OCI-M2 (cell line): ENCODE measurements around the gene CDYL.

Experiments used
- DNase-seq: peaks from one replicate; lab custom pipeline; 2025; ENCODE audit not compliant: unreplicated experiment; lab: John Stamatoyannopoulos, UW

The CDYL gene

DNA sequence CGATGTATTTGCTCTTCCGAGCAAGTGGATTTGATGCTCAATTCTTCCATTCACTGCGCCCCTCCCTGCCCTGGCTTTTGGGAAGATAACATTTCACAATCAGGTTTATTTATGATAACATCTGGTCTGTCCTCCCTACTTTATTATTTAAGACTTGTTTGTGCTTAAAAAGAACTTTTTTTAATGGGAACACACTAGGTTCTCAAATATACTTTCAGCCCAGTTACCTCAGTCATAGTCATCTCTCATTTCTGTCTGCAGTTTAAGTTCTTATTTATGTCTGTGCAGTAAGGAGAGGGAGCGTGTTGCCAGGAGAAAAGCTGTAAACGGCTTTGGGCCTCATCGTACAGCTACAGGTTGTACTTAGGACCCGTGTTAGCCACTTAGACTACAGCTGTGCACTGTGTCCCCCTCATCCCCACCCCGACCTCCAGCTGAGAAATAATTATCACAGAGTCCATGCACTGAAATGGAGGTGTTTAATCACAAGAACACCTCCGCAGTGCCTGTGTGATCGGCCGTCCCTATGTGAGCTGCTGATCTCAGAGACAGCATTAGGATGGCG lies 128.3 kb downstream of the CDYL start:
- no peak for DNase-seq

DNA sequence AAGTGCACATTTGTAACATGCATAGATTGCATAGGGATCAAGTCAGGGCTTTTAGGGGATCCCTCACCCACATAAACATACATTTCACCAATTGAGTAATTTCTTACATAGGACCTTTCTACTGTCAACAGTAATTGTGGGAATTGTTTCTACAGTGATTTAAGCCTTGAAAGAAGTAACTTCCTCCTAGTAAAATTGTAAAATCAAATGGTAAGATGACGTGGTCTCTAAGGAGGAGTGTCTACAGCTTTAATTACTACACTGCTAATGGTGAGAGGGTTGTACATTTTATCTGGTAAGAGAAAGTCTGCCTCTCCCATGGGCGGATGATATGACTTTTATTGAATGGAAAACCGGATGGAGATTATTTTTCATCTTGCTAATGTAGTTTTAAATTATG lies 129.6 kb downstream of the CDYL start:
- no peak for DNase-seq

DNA sequence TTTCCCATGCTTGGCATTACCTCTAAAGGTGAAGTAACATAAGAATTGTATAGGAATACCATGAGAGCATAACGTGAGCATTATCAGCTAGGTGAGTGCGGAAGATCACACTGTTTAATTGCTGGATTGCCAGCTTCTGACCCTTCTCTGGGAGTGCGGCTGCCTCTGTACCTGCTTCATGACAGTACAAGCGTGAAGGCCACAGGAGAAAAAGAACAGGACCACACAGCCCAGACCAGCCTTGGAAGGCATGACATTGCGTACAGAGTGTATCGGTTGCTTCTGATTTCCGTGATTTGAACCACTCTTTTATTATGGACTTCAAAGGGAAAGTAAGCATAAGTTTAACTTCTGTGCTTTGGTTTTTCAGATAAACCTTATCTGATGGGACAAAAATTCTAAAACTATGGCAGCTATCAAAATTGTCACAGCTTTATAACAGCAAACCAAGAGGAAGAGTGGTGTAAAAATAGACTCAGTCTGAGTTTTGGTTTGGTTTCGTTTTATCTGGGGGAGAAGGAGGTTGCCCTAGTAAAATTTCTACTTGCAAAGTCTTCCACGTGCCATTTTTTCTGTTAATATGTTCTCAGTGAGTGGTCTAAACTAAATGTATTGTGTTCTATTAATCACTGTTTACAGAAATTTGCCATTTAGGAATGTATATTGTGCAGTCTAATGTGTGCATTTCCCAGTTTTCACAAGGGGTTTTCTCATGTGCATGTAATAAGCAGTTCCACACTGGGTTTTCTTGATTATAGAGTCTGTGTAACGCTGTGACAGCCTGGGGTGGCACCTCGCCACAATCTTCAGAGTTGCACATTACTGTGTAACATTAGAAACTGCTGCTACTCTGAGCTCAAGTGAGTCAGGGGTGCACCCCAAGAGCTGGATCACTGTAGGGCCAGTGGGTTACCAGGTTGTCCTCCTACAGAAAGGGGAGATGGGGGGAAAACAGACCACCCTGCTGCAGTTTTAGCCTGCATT lies 130.4 kb downstream of the CDYL start:
- no peak for DNase-seq

DNA sequence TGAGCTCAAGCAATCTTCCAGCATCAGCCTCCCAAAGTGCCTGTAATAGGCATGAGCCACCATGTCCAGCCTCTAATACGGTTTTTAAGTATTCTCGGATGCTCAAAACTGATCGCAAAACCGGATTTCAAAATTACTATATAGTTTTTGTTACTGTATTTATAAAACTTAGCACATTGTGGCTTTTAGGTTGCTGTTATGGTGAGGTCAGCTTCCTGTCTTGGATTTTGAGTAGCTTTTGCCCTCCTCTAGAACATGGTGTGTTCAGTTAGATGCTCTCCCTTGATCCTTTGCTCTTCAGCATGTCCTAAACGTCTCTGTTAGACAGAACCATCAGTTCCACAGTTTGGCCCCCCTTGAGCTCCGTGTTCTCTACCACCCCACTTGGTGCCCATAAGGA lies 131.4 kb downstream of the CDYL start:
- DNase-seq, result no peak

DNA sequence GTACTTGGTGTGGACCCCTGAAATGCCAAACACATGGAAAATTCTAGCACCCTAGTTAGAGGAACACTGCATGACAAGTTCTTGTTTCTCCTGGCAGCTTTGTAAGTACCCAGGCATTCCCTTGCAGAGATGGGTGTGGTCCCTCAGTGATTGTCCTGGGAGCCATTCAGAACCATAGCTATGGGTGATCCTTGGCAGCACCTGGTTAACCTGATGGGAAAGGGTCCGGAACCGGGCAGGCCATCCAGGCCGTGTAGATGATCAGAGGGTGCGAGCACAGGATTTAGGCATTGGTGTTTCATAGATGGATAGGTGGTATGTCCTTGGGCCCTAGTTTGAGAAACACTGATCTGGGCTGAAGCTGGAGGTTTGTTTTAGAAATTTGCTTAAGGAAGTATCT lies 131.9 kb downstream of the CDYL start:
- no peak for DNase-seq

DNA sequence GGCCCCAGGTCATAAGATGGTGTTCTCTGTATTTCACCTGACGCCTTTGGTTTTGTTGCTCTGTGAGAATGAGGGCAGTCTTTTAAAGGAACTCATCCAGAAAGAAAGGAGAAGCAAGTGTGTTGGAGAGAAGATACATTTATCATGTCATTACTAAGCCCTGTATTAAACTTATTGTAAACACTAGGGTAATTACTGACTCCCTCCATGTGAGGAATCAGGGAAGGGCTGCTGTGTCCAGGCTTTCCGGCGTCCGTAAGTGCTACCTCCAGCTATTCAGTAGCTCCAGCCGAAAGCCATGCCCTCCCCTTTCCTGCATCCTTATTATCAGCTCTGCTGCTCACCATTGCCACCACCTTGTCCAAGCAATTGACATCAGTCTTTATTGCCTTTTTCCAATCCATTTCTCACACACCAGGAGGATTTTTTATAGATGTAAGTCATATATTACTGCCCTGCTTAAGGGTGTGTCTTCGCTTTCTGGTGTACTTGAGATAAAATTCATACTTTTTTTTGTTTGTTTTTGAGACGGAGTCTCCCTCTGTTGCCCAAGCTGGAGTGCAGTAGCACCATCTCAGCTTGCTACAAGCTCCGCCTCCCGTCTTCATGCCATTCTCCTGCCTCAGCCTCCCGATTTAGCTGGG lies 133.0 kb downstream of the CDYL start:
- DNase-seq, result no peak

DNA sequence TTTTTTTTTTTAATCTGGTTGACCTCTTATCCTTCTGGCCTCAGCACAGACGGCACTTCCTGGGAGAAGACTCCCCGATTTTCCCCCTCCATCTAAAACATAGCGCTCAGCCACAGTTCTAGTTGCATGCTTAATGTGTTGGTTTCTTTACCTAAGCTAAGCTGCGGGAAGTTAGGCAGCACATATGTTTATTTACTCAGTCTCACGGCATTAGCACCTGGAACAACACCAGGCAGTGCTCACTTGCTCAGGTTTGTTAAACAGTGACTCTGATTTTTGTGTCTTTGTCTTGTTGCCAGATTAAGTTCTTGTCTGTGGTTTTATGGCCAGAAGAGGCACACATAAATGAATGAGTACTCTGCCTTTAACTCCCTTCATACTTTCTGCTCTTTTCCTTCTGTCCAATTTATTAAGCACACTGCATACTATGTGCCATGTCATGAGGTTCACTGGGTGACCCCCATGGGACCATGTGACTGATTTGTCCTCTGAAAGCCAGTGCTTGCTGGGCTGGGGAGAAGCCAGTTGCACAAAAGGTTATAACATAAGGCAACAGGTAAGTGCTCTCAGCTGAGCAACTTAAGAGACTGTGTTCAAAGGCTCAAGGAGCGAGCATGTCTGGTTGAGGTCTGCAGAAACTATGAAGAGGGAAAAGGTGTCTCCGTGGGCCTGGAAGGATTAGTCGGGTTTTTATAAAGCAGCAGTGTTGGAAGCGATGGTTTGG lies 134.0 kb downstream of the CDYL start:
- no peak for DNase-seq

DNA sequence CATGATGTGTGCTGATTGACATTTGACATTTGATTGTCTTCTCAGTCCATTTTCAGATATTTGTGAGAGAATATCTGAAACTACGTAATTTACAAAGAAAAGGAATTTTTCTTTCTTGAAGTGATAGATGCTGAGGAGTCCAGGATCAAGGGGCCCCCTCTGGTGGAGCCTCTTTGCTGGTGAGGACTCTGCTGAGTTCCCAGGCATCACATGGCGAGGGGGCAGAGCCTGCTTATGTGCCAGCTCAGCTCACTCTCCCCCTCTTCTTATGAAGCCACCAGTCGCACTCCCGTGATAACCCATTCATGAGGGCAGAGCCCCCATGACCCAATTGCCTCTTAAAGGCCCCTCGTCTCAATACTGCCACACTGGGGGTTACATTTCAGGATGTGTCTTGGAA lies 136.4 kb downstream of the CDYL start:
- DNase-seq, result no peak

DNA sequence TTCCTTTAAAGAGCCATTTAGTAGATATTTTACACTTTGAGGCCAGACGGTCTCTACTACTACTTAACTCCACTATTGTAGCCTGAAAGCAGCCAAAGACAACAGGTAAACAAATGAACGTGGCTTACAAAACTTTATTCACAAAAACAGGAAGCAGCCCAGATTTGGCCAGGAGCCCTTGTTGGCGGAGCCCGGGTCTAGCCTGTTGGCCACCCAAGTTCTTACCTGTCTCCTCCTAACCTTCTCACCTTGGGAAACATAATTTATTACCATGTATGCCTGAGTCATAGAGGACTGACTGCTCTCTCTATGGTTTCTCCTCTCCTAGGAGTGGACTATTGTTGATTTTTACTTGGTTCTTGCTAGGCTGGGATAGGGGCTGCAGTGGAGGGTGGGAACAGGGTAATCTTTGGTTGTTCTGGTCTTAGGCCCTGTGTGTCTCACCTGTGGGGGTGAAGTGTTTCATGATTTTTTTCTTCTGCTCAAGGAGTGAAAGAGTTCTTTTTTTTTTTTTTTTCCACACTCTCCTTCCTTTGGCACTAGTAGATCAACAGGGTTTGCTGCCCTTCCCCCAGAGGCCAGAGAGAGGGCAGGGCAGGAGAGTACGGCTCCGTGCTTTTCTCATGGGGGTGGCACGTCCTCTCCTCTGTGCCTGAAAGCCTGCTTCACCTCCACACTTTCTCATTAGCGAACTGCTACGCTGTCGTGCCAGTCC lies 137.7 kb downstream of the CDYL start:
- no peak for DNase-seq

DNA sequence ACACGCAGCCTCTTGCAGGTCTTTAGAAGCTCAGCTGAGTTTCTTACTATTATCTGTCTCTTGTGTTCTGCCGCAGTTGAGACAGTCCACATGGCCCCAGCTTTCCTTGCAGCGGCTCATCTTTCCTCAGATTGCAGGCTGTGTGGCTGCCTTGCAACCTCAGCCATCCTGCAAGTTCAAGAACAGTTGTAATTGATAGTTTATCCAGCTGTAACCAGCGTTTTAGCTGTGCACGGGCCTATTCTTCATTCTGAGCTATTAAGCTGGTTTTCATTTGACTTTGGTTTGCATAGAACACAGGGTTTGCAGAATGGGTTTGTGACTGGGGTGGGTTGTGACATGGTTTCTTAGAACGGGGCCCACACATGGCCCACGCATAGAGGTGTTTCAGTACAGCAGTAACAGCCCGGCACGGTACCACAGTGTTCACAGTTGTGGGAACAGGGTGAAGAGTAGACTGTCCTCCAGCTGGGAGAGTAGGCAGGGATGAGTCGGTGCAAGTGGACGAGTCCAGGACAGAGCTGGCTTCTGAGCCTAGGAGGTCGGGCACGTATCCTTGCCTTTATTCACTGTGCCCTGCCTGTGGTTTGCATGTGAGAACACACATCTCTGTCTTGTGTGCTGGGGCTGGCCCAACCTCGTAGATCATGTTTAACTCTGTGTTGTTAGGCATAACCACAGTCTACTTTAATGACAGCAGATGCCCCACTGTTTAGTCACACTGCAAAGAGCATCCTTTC lies 138.4 kb downstream of the CDYL start:
- no peak for DNase-seq

DNA sequence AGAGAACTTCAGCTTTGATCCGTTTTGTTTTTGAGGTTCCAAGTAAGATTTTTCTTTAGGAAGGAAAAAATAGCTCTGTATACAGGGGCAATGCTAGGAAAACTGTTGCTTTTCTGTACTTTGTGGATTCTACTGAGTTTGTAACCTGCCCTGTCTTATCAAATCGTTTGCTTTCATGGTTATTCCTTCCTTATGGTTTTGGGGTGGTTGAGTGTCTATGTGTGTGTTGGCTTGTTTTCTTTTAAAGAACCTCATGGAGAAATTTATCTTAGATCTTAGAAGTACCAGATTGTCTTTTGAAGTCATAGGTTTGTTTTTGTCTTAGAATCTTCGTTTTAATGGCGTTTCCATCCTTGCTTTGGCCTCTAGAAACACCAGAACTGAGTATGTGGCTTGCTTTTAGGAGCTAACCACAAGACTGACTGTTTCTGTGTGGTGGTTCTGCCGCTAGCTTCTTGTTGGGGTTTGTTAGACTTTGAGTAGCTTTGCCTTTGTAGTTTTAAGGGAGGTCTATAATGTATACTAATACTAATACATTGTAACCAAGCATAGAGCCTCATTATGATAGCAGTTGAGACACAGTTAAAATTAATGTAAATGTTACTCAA lies 140.9 kb downstream of the CDYL start:
- no peak for DNase-seq

DNA sequence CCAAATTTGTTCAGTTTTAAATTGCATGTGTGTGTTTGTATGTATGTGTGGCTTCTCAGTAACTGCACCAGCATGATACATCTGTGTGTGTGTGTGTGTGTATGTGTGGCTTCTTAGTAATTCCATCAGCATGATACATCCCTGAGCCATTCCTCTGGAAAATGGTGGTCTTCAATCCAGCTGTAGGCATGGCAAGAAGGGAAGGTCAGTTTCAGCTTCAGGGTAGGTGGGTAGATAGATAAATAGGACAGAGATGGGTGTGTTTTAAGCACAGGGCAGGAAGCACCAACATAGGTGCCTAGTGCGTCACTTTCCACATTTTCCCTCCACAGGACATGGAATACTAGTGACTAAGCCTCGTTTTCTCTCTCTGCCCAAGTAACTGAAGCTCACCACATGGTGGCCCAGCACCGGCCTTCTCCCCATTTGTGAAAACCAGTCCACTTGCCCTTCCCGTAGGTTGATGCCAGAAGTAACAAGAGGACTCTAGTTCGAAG lies 144.8 kb downstream of the CDYL start:
- no peak for DNase-seq

DNA sequence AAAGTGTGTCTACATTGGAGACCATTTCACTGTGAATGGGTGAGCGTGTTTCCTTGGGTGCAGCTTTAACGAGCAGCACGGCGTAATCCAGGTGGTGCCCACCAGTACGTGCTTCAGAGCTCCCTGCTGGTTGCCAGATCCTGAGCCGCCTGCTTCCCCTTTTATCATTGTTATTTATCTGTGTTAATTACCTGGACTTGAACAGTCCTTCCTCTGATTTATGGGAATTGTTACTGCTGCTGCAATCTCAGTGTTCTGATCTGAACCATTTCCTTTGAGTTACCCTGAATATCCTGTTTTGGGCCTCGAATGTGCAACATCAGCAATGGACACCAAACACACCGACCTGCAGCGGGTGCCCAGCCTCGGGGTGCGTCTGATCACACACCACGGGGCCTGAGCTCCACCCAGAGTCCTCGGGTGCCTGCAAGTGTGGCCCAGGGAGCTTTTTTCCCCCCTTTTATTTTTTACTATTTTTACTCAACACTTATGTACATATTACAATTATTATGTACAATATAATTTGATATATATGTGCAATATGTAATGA lies 146.4 kb downstream of the CDYL start:
- no peak for DNase-seq

DNA sequence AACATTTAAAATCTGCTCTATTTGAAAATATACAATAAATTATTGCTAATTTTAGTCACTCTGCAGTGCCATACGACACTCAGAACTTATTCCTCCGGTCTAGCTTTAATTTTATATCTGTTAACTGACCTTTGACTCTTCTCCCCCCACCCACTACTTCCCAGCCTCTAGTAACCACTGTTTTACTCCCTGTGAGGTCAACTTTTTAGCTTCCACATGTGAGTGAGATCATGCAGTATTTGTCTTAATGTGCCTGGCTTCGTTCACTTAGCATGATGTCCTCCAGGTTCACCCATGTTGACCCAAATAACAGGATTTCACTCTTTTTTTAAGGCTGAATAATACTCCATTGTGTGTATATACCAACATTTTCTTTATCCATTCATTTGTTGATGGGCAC lies 146.9 kb downstream of the CDYL start:
- no peak for DNase-seq

DNA sequence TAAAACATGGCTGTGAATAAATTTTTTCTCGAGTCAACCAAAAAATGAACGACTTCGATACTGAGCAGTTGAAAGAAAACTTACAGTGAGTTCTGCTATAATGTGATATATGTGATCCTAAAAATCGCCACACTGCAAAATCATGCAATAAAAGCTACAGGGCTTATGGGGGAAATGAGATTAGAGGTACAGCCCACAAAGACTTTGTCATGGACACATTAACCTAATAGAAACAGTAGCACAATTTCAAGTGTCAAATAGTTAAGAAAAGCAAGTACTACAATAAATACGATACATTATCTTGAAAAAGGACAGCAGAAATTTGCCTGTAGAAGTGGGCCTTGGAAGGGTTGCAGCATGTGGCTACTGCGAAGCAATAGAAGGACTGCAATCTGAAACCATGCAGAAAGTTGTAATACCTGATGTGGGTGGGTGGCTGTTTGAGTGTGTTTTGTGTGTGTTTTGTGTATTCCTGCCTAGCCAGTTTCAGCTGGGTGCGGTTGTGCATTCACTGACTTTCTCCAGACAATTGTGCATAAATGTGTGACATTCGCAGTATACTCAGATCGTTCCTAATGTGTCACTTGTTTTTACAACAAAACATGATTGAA lies 148.6 kb downstream of the CDYL start:
- no peak for DNase-seq

DNA sequence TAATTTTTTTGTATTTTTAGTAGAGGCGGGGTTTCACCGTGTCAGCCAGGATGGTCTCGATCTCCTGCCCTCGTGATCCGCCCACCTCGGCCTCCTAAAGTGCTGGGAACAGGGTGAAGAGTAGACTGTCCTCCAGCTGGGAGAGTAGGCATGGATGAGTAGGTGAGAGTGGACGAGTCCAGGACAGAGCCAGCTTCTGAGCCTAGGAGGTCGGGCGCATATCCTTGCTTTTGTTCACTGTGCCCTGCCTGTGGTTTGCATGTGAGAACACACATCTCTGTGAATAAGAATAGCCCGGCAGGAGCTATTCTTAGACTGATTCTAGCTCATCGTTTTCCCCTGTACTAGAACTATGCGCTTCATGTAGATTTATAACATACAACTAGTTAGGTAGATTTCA lies 149.4 kb downstream of the CDYL start:
- DNase-seq, result no peak

DNA sequence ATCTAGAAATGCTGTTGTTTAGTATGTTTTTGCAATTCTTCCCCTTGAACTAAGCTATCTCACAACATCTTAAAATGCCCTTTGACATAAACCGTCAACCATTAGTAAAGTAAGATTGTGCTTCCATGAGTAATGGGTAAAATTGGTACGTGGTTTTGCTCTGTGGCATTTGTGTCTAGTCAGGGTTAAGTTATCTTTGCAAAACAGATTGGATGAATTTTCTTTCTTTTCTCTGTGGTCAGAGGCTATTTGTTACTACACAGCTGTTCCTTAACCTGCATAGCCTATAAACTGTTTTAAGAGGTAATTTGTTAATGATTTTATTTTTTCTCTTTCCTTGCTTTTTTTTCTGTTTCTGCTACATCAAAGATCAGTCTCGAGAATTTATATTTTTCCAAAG lies 152.2 kb downstream of the CDYL start:
- DNase-seq, result peak; percentile 30

DNA sequence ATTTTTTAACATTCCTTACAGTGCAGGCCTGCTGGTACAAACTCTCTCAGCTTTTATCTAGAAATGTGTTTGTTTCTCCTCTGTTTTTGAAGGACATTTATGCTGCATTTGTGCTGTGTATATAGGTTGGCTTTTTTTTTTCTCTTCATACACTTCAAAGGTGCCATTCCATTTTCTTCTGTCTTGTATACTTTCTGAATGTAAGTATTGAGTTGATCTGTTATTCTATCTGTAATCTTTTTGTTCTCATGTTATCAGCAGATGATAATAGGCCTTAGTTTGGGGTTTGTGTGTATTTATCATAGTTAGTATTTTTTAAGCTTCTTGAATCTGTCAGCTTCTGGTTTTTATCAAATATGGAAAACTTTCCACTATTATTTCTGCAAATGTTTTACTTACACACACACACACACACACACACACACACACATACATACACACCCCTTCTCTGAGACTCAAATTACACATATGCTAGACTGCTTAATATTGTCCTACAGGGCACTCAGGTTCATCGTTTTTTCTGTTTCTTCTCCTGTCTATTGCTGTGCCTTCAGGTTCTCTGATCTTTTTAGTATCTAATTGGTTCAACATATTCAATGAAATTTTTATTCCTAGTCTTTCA lies 153.0 kb downstream of the CDYL start:
- DNase-seq, result no peak
